Glutamatergic neuron (in vitro differentiated cells): ENCODE measurements around the gene DAZAP2. TPM values are rescaled to one million over a fixed set of nuclear protein-coding genes. Genes with fewer than 3 reads are reported as not detected.
A peak's percentile ranks its signal among the peaks of the same experiment; 100 is the strongest.
"Not testable (repeated sequence)": the region's sequence is repeated elsewhere in the genome, so short reads cannot be mapped to it uniquely, and the experiment has no call there.

Experiments
- DNase-seq: peaks from one replicate; pipeline ENCODE4 v3.0.0; 2022
- H3K27ac Mint-ChIP-seq: one replicate; pipeline ENCODE4 v1.8.0; 2020; ENCODE audit warnings: mild to moderate bottlenecking, mixed read lengths, inconsistent platforms; ENCODE audit not compliant: unreplicated experiment
- H3K27me3 Mint-ChIP-seq: one replicate; pipeline ENCODE4 v1.8.0; 2020; ENCODE audit warnings: mild to moderate bottlenecking, moderate library complexity, mixed read lengths, inconsistent platforms; ENCODE audit not compliant: unreplicated experiment
- H3K36me3 Mint-ChIP-seq: one replicate; pipeline ENCODE4 v1.8.0; 2020; ENCODE audit warnings: mild to moderate bottlenecking, mixed read lengths, inconsistent platforms; ENCODE audit not compliant: unreplicated experiment
- H3K4me1 Mint-ChIP-seq: one replicate; pipeline ENCODE4 v1.8.0; 2020; ENCODE audit warnings: mild to moderate bottlenecking, low read depth, mixed read lengths, inconsistent platforms; ENCODE audit not compliant: unreplicated experiment
- H3K4me3 Mint-ChIP-seq: one replicate; pipeline ENCODE4 v1.8.0; 2020; ENCODE audit warnings: mild to moderate bottlenecking, mixed read lengths, inconsistent platforms; ENCODE audit not compliant: unreplicated experiment
- H3K9me3 Mint-ChIP-seq: one replicate; pipeline ENCODE4 v1.8.0; 2020; ENCODE audit warnings: mild to moderate bottlenecking, moderate library complexity, mixed read lengths, inconsistent platforms; ENCODE audit not compliant: unreplicated experiment
- CTCF ChIP-seq: fragments of 200-600 bp; sonication (generic); IDR thresholded peaks from one replicate; pipeline ENCODE4 v1.5.0; 2021; ENCODE audit not compliant: partially characterized antibody, unreplicated experiment
- total RNA-seq: library from RNA; stranded (reverse); fragmentation: NEBNext Ultra II Directional; extraction: Animal tissue kit (Norgen Biotek cat#: 25700); gene quantifications from one replicate; pipeline ENCODE4 v1.2.1, GENCODE V29; 2021; ENCODE audit not compliant: unreplicated experiment

Gene DAZAP2
- total RNA-seq, 1 donor from 2014 or later, result 31.9 TPM

- peaks cover 17% of the 10 kb centered on the region for H3K4me1 Mint-ChIP-seq
- no peak overlapping the region for H3K27ac Mint-ChIP-seq
Measured at GRCh38 chr12:51246254-51246853, 7.7 kb downstream of the DAZAP2 start.

GRCh38 chr12:51247523-51248206, 9.0 kb downstream of the DAZAP2 start:
- peak overlapping the region; percentile 40 for H3K27ac Mint-ChIP-seq
- H3K4me3 Mint-ChIP-seq, result peak overlapping the region; percentile 25

More at GRCh38 chr12:51246254-51246853, 7.7 kb downstream of the DAZAP2 start:
- Mint-ChIP-seq H3K4me3 (no peak overlapping the region), H3K36me3 (no peaks in the 10 kb centered on the region), H3K9me3 (peaks cover 3% of the 10 kb centered on the region), H3K27me3 (no peaks in the 10 kb centered on the region)
- no peak for TF ChIP-seq CTCF
- no peak for DNase-seq

GRCh38 chr12:51253276-51253675, 14.7 kb downstream of the DAZAP2 start:
- no peak overlapping the region for H3K27ac Mint-ChIP-seq
- no peaks in the 10 kb centered on the region for H3K36me3 Mint-ChIP-seq
- DNase-seq, result no peak
- H3K4me3 Mint-ChIP-seq, result no peak overlapping the region
- TF ChIP-seq CTCF, result no peak
- H3K4me1 Mint-ChIP-seq, result no peaks in the 10 kb centered on the region
- peaks cover 2% of the 10 kb centered on the region for H3K27me3 Mint-ChIP-seq
- H3K9me3 Mint-ChIP-seq, result no peaks in the 10 kb centered on the region

More at GRCh38 chr12:51247523-51248206, 9.0 kb downstream of the DAZAP2 start:
- Mint-ChIP-seq H3K9me3 (peaks cover 3% of the 10 kb centered on the region), H3K27me3 (no peaks in the 10 kb centered on the region), H3K36me3 (no peaks in the 10 kb centered on the region), H3K4me1 (peaks cover 17% of the 10 kb centered on the region)
- DNase-seq, result peak; percentile 25
- no peak for TF ChIP-seq CTCF

- Mint-ChIP-seq H3K9me3 (no peaks in the 10 kb centered on the region), H3K4me3 (no peak overlapping the region), H3K27me3 (peaks cover 2% of the 10 kb centered on the region), H3K36me3 (no peaks in the 10 kb centered on the region), H3K27ac (no peak overlapping the region), H3K4me1 (no peaks in the 10 kb centered on the region)
- DNase-seq, result no peak
- TF ChIP-seq CTCF, result no peak
Measured at GRCh38 chr12:51254536-51254935, 15.9 kb downstream of the DAZAP2 start.

- H3K27ac Mint-ChIP-seq, DNase-seq, H3K4me1 Mint-ChIP-seq, H3K9me3 Mint-ChIP-seq, H3K27me3 Mint-ChIP-seq, H3K36me3 Mint-ChIP-seq, H3K4me3 Mint-ChIP-seq: not testable (repeated sequence)
Measured at GRCh38 chr12:51259600-51259999, 21.0 kb downstream of the DAZAP2 start.
